AG10803 (cell line): ENCODE results near the gene DYNAP.

Experiments
- DNase-seq: peaks from one replicate; pipeline ENCODE4 v3.0.0; 2010; ENCODE audit warnings: low read depth
- H3K4me3 ChIP-seq: 2 replicates; pipeline ENCODE4 v1.5.1; 2011; ENCODE audit warnings: mild to moderate bottlenecking, low read length, control low read depth
- TF ChIP-seq, protein P1 (sequence below): conservative IDR thresholded peaks from 2 replicates; pipeline ENCODE4 v1.5.1; 2011; ENCODE audit warnings: mild to moderate bottlenecking, low read length, control low read depth, inconsistent platforms

The DYNAP gene, protein sequence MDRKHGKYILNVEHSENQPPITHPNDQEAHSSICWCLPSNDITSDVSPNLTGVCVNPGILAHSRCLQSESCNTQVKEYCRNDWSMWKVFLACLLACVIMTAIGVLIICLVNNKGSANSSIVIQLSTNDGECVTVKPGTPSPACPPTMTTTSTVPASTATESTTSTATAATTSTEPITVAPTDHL

DNA sequence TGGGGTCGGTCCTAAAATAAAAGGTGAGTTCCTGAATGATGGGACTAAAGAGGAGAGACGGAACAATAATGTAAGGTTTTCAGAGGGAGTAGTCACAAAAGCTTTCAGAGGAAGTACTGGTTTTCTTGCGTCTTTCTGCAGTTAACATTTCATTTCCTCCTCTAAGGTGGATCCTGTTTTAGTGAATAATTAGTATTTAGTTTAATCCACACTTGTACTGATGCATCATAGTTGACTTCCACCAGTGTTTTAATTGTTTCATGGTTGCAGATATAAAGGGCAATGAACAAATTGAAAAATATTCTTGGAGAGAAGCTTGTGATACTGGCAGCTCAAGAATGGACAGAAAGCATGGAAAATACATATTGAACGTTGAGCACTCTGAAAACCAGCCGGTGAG is at the start of gene DYNAP:
TSS of gene DYNAP (plus strand) at position 301 of the 400 bp plus-strand sequence. CDS start at position 339, 38 bp downstream.
- TF ChIP-seq, protein P1, sequence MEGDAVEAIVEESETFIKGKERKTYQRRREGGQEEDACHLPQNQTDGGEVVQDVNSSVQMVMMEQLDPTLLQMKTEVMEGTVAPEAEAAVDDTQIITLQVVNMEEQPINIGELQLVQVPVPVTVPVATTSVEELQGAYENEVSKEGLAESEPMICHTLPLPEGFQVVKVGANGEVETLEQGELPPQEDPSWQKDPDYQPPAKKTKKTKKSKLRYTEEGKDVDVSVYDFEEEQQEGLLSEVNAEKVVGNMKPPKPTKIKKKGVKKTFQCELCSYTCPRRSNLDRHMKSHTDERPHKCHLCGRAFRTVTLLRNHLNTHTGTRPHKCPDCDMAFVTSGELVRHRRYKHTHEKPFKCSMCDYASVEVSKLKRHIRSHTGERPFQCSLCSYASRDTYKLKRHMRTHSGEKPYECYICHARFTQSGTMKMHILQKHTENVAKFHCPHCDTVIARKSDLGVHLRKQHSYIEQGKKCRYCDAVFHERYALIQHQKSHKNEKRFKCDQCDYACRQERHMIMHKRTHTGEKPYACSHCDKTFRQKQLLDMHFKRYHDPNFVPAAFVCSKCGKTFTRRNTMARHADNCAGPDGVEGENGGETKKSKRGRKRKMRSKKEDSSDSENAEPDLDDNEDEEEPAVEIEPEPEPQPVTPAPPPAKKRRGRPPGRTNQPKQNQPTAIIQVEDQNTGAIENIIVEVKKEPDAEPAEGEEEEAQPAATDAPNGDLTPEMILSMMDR: no peak
- H3K4me3 ChIP-seq: no peak within 1 kb of the TSS

DNA sequence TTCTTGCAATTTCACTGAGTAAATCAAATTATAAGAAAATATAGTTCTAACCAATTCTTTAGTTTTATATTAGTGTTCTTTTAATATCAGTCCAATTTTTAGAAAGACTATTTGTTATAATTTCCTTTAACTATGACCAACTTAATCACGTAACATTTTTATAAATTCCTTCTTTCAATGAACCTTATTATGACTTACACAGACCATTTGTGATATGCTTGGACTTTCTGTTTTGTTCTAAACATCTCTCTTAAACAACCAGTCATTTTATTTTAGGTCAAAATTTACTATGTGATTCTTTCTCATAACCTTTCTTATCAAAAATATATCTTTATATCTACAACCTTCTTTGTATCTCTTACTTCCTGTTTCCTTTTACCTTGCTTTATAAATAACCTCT is 39.5 kb upstream of the DYNAP start:
- TF ChIP-seq, protein P1: no peak

More for the DNA sequence above, at the start of gene DYNAP:
- no peak for DNase-seq

DNA sequence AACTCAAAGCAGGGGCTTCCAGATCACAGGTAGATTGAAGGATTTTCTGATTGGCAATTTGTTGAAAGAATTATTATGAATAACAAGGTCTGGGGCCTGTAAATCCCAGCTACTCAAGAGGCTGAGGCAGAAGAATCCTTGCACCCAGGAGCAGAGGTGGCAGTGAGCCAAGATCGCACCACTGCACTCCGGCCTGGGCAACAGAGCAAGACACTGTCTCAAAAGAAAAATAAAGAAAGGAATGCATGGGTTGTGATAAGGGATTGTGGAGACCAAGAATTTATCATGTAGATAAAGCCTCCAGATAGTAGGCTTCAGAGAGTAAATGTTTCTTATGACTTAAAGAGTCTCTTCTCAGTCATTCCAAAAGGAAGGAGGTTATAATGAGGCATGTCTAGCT is 35.8 kb upstream of the DYNAP start:
- DNase-seq: no peak
- TF ChIP-seq, protein P1: no peak
- H3K4me3 ChIP-seq: no peak overlapping the region

More for the DNA sequence above, 39.5 kb upstream of the DYNAP start:
- DNase-seq: no peak
- no peak overlapping the region for H3K4me3 ChIP-seq

GRCh38 chr18:54555996-54556395 is 35.0 kb upstream of the DYNAP start:
- TF ChIP-seq, protein P1: no peak
- DNase-seq: no peak
- H3K4me3 ChIP-seq: no peak overlapping the region

DNA sequence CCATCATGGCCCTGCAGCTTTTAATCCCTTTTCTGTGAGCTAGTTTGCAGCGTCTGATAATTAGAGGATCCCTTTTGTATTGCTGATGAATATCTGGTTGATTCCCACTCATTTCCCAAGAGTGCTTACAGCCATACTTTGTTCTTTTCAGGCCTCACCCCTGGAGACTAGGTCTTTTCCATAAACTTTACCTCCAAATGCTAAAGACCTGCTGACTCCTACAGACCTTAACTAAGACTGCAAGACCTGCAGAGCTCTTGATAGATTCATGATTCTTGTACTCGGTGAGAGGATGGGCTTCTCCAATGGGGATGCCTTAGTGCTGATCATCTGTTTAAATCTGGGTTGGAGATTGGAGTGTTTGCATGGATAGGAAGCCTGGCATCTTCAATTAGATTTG is 33.1 kb upstream of the DYNAP start:
- TF ChIP-seq, protein P1: no peak
- DNase-seq: no peak

DNA sequence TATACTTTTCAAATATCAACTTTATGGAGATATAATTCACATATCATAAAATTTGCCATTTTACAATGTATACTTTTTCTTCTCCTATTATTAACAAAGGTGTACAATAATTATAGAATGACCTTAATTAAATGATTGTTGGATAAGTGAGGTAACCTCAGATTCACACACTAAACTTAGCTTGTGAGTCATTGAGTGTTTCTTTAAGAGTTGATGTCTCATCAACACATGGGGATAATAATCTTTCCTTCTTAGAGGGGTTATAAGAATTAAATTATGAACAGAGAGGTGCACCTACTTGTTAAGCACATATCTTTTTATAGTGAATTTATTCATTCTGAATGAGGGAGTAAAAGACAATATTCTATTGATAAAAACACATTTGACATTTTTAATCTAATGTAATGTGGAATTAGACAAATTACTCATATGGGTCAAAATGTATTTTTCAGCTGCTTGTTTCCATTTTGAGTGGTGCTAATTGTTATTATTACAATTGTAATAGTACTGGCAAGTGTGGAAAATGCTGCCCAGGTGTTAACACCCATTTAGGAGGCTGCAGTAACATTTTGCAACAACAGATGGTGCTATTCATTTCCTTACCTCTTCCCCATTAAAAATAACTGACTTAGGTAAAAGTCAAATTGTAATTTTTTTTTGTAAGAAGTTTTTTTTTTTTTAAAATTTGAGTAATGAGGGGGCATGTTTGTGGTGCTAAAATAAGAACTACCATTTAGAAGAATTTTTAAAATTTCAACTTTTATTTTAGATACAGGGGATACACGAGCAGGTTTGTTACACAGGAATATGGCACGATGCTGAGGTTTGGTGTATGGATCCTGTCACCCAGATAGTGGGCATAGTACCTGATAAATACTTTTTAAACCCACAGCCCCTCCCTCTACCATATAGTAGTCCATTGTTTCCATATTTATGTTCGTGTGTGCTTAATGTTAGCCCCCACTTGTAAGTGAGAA is 32.1 kb upstream of the DYNAP start:
- TF ChIP-seq, protein P1: peak; percentile 76
- no peak overlapping the region for H3K4me3 ChIP-seq
- DNase-seq: peak; percentile 10

More for the DNA sequence above, 33.1 kb upstream of the DYNAP start:
- no peak overlapping the region for H3K4me3 ChIP-seq
